Measurements from ENCODE around the gene INIP.

- TF ChIP-seq CTCF (IDR thresholded peaks at IDR 0.05; ENCODE audit: insufficient read depth, low read length) (no peak), SPI1 (IDR thresholded peaks at IDR 0.05; ENCODE audit: borderline replicate concordance, low read depth) (no peak), POLR2AphosphoS5 (IDR thresholded peaks at IDR 0.05; ENCODE audit: low read depth) (no peak), GABPA (IDR thresholded peaks at IDR 0.05; ENCODE audit: low read depth) (no peak)
- TF ChIP-seq, protein P1, sequence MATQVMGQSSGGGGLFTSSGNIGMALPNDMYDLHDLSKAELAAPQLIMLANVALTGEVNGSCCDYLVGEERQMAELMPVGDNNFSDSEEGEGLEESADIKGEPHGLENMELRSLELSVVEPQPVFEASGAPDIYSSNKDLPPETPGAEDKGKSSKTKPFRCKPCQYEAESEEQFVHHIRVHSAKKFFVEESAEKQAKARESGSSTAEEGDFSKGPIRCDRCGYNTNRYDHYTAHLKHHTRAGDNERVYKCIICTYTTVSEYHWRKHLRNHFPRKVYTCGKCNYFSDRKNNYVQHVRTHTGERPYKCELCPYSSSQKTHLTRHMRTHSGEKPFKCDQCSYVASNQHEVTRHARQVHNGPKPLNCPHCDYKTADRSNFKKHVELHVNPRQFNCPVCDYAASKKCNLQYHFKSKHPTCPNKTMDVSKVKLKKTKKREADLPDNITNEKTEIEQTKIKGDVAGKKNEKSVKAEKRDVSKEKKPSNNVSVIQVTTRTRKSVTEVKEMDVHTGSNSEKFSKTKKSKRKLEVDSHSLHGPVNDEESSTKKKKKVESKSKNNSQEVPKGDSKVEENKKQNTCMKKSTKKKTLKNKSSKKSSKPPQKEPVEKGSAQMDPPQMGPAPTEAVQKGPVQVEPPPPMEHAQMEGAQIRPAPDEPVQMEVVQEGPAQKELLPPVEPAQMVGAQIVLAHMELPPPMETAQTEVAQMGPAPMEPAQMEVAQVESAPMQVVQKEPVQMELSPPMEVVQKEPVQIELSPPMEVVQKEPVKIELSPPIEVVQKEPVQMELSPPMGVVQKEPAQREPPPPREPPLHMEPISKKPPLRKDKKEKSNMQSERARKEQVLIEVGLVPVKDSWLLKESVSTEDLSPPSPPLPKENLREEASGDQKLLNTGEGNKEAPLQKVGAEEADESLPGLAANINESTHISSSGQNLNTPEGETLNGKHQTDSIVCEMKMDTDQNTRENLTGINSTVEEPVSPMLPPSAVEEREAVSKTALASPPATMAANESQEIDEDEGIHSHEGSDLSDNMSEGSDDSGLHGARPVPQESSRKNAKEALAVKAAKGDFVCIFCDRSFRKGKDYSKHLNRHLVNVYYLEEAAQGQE (IDR thresholded peaks at IDR 0.05; ENCODE audit: insufficient replicate concordance, low read depth): no peak
Measured at GRCh38 chr9:112757282-112757883, 39.5 kb upstream of the INIP start.

All from HL-60 (cell line).